H1 (cell line): ENCODE measurements around the gene ANGEL2.

Source experiments
- BACH1 ChIP-seq: IDR thresholded peaks from 2 replicates; pipeline ENCODE4 v1.6.1; 2012; ENCODE audit warnings: low read length, improper control_type of control experiment
- CHD2 ChIP-seq: IDR thresholded peaks from 2 replicates; pipeline ENCODE4 v1.6.1; 2012; ENCODE audit warnings: low read length, improper control_type of control experiment
- EGR1 ChIP-seq: IDR thresholded peaks from 2 replicates; pipeline ENCODE4 v1.6.1; 2011; ENCODE audit warnings: low read depth, low read length, borderline replicate concordance
- EP300 ChIP-seq, 2 experiments: IDR thresholded peaks; 1 replicate in 1 of 2; 2 replicates in 1 of 2; pipeline ENCODE4 v1.6.1; 2011 to 2012; ENCODE audit warnings: low read depth in 2 of 2, low read length in 2 of 2, mild to moderate bottlenecking in 2 of 2, borderline replicate concordance in 1 of 2, inconsistent platforms in 1 of 2, moderate library complexity in 1 of 2
- EZH2 ChIP-seq: fragments of 200-600 bp; sonication (generic); IDR thresholded peaks from 2 replicates; pipeline ENCODE4 v1.7.1; 2012; ENCODE audit warnings: low read depth, mild to moderate bottlenecking, moderate library complexity, low read length, inconsistent platforms; ENCODE audit not compliant: severe bottlenecking
- POLR2A ChIP-seq, 2 experiments: IDR thresholded peaks; 1 replicate in 1 of 2; 2 replicates in 1 of 2; pipeline ENCODE4 v1.6.1; 2011; ENCODE audit warnings: low read depth in 2 of 2, low read length in 2 of 2, mild to moderate bottlenecking in 2 of 2; ENCODE audit errors: control extremely low read depth in 1 of 2
- POLR2AphosphoS5 ChIP-seq: IDR thresholded peaks from 2 replicates; pipeline ENCODE4 v1.6.1; 2011; ENCODE audit warnings: low read depth, low read length
- TAF1 ChIP-seq: IDR thresholded peaks from 2 replicates; pipeline ENCODE4 v1.6.1; 2011; ENCODE audit warnings: mild to moderate bottlenecking, low read depth, low read length
- TBP ChIP-seq: IDR thresholded peaks from 2 replicates; pipeline ENCODE4 v1.6.1; 2011; ENCODE audit warnings: low read depth, low read length, improper control_type of control experiment
- TCF12 ChIP-seq: IDR thresholded peaks from 2 replicates; pipeline ENCODE4 v1.6.1; 2011; ENCODE audit warnings: low read depth, mild to moderate bottlenecking, low read length
- TEAD4 ChIP-seq: IDR thresholded peaks from 2 replicates; pipeline ENCODE4 v1.6.1; 2012; ENCODE audit warnings: low read depth, low read length, inconsistent platforms, mixed read lengths
- TF ChIP-seq, protein P1 (sequence below), 3 experiments: IDR thresholded peaks; 1 replicate in 2 of 3; 2 replicates in 1 of 3; pipeline versions ENCODE4 v1.5.1 to v1.6.1; 2011; ENCODE audit warnings: low read length in 3 of 3, mild to moderate bottlenecking in 3 of 3, inconsistent platforms in 2 of 3, low read depth in 1 of 3, moderate library complexity in 1 of 3; ENCODE audit not compliant: insufficient read depth in 1 of 3; ENCODE audit errors: control extremely low read depth in 1 of 3
- TF ChIP-seq, protein P2 (sequence below): IDR thresholded peaks from 2 replicates; pipeline ENCODE4 v1.6.1; 2012; ENCODE audit warnings: inconsistent platforms

DNA sequence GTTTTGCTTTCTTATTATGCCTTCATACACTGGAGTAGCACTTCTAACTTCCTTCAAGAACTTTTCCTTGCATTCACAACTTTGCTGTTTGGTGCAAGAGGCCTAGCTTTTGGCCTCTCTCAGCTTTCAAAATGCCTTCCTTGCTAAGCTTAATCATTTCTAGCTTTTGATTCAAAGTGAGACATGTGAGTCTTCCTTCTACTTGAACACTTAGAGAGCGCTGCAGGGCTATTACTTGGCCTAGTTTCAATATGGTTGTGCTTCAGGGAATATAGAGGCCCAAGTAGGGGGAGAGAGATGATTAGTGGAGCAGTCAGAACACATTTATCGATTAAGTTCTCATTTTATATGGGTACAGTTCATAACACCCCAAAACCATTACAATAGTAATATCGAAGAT is 12.4 kb downstream of the ANGEL2 start:
- TF ChIP-seq TCF12 (no peak), TAF1 (no peak), TEAD4 (no peak), EGR1 (no peak), TBP (no peak), POLR2AphosphoS5 (no peak), BACH1 (no peak), EP300 (IDR thresholded peaks at IDR 0.05; ENCODE audit: borderline replicate concordance in 1 of 2, low read depth in 2 of 2, low read length in 2 of 2) (no peak), POLR2A (IDR thresholded peaks at IDR 0.05; ENCODE audit: control extremely low read depth in 1 of 2, low read depth in 2 of 2, low read length in 2 of 2) (no peak), CHD2 (no peak), EZH2 (no peak)
- TF ChIP-seq, protein P1, sequence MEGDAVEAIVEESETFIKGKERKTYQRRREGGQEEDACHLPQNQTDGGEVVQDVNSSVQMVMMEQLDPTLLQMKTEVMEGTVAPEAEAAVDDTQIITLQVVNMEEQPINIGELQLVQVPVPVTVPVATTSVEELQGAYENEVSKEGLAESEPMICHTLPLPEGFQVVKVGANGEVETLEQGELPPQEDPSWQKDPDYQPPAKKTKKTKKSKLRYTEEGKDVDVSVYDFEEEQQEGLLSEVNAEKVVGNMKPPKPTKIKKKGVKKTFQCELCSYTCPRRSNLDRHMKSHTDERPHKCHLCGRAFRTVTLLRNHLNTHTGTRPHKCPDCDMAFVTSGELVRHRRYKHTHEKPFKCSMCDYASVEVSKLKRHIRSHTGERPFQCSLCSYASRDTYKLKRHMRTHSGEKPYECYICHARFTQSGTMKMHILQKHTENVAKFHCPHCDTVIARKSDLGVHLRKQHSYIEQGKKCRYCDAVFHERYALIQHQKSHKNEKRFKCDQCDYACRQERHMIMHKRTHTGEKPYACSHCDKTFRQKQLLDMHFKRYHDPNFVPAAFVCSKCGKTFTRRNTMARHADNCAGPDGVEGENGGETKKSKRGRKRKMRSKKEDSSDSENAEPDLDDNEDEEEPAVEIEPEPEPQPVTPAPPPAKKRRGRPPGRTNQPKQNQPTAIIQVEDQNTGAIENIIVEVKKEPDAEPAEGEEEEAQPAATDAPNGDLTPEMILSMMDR (IDR thresholded peaks at IDR 0.05; ENCODE audit: control extremely low read depth in 1 of 3, insufficient read depth in 1 of 3, low read depth in 1 of 3, low read length in 3 of 3) = no peak
- TF ChIP-seq, protein P2, sequence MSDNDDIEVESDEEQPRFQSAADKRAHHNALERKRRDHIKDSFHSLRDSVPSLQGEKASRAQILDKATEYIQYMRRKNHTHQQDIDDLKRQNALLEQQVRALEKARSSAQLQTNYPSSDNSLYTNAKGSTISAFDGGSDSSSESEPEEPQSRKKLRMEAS = no peak
